ENCODE measurements around the gene SHB.

SHB gene

GRCh38 chr9:38068701-38069628, at the start of gene SHB:
TSS of gene SHB (minus strand) at chr9:38069227. CDS start at chr9:38068645, 582 bp downstream.
- peaks cover 33% of the 10 kb centered on the region for H3K4me1 Mint-ChIP-seq
- no peak within 1 kb of the TSS for H3K27ac Mint-ChIP-seq
- H3K4me3 Mint-ChIP-seq, result peak within 1 kb of the TSS; percentile 88 to 90
- DNase-seq (peak; percentile 62 to 72), ATAC-seq (peak; percentile 79)
- H3K27me3 Mint-ChIP-seq, result peaks cover 26% of the 10 kb centered on the region
- H3K9me3 Mint-ChIP-seq, result no peaks in the 10 kb centered on the region

- no peaks in the 10 kb centered on the region for H3K9me3 Mint-ChIP-seq
- H3K4me1 Mint-ChIP-seq, result no peaks in the 10 kb centered on the region
- no peak overlapping the region for H3K4me3 Mint-ChIP-seq
These were observed 48.6 kb upstream of the SHB start for GRCh38 chr9:38117651-38118050.

GRCh38 chr9:38114905-38115304, 45.9 kb upstream of the SHB start:
- H3K4me1 Mint-ChIP-seq, result no peaks in the 10 kb centered on the region
- H3K27ac Mint-ChIP-seq, result no peak overlapping the region
- ATAC-seq, result no peak
- DNase-seq, result no peak
- no peak overlapping the region for H3K4me3 Mint-ChIP-seq
- peaks cover 34% of the 10 kb centered on the region for H3K27me3 Mint-ChIP-seq
- H3K9me3 Mint-ChIP-seq, result no peaks in the 10 kb centered on the region

More at GRCh38 chr9:38117651-38118050, 48.6 kb upstream of the SHB start:
- Mint-ChIP-seq H3K27me3 (peaks cover 21% of the 10 kb centered on the region), H3K27ac (no peak overlapping the region)
- ATAC-seq (no peak), DNase-seq (no peak)

- Mint-ChIP-seq H3K4me3 (no peak overlapping the region), H3K9me3 (no peaks in the 10 kb centered on the region), H3K4me1 (no peaks in the 10 kb centered on the region), H3K27me3 (peaks cover 34% of the 10 kb centered on the region), H3K27ac (peak overlapping the region in 1 of 2 donors; percentile 51)
- DNase-seq, result no peak
- ATAC-seq, result no peak
These were observed 43.4 kb upstream of the SHB start for GRCh38 chr9:38112456-38112855.

GRCh38 chr9:38112049-38112448, 43.0 kb upstream of the SHB start:
- DNase-seq, result no peak
- Mint-ChIP-seq H3K9me3 (no peaks in the 10 kb centered on the region), H3K27me3 (peaks cover 34% of the 10 kb centered on the region), H3K4me3 (no peak overlapping the region), H3K4me1 (no peaks in the 10 kb centered on the region), H3K27ac (no peak overlapping the region)
- no peak for ATAC-seq

GRCh38 chr9:38110476-38110875, 41.4 kb upstream of the SHB start:
- ATAC-seq, result no peak
- H3K27me3 Mint-ChIP-seq, result peaks cover 34% of the 10 kb centered on the region

GRCh38 chr9:38109601-38110000, 40.6 kb upstream of the SHB start:
- DNase-seq, result no peak
- Mint-ChIP-seq H3K9me3 (no peaks in the 10 kb centered on the region), H3K4me1 (no peaks in the 10 kb centered on the region), H3K27me3 (peaks cover 34% of the 10 kb centered on the region), H3K27ac (no peak overlapping the region), H3K4me3 (no peak overlapping the region)
- no peak for ATAC-seq

More at GRCh38 chr9:38110476-38110875, 41.4 kb upstream of the SHB start:
- no peak overlapping the region for H3K4me3 Mint-ChIP-seq
- H3K9me3 Mint-ChIP-seq, result no peaks in the 10 kb centered on the region
- H3K4me1 Mint-ChIP-seq, result no peaks in the 10 kb centered on the region
- H3K27ac Mint-ChIP-seq, result no peak overlapping the region
- no peak for DNase-seq

GRCh38 chr9:38108326-38108725, 39.3 kb upstream of the SHB start:
- no peak overlapping the region for H3K4me3 Mint-ChIP-seq
- no peak overlapping the region for H3K27ac Mint-ChIP-seq
- no peak for ATAC-seq
- no peaks in the 10 kb centered on the region for H3K9me3 Mint-ChIP-seq
- DNase-seq, result no peak
- peaks cover 31% of the 10 kb centered on the region for H3K27me3 Mint-ChIP-seq
- no peaks in the 10 kb centered on the region for H3K4me1 Mint-ChIP-seq

GRCh38 chr9:38107811-38108304, 38.8 kb upstream of the SHB start:
- ATAC-seq, result no peak
- no peak overlapping the region for H3K27ac Mint-ChIP-seq
- no peak overlapping the region for H3K4me3 Mint-ChIP-seq
- H3K27me3 Mint-ChIP-seq, result peaks cover 26% of the 10 kb centered on the region
- DNase-seq, result no peak
- H3K9me3 Mint-ChIP-seq, result no peaks in the 10 kb centered on the region
- H3K4me1 Mint-ChIP-seq, result no peaks in the 10 kb centered on the region

GRCh38 chr9:38107405-38107804, 38.4 kb upstream of the SHB start:
- Mint-ChIP-seq H3K27me3 (peaks cover 22% of the 10 kb centered on the region), H3K4me3 (no peak overlapping the region), H3K27ac (no peak overlapping the region), H3K9me3 (no peaks in the 10 kb centered on the region), H3K4me1 (no peaks in the 10 kb centered on the region)
- ATAC-seq, result no peak
- no peak for DNase-seq

- Mint-ChIP-seq H3K9me3 (no peaks in the 10 kb centered on the region), H3K27me3 (peaks cover 16% of the 10 kb centered on the region), H3K4me1 (no peaks in the 10 kb centered on the region), H3K27ac (no peak overlapping the region), H3K4me3 (no peak overlapping the region)
- ATAC-seq (no peak), DNase-seq (no peak)
These were observed 37.5 kb upstream of the SHB start for GRCh38 chr9:38106488-38106887.

- Mint-ChIP-seq H3K27ac (no peak overlapping the region), H3K27me3 (peaks cover 26% of the 10 kb centered on the region), H3K4me3 (no peak overlapping the region), H3K4me1 (no peaks in the 10 kb centered on the region), H3K9me3 (no peaks in the 10 kb centered on the region)
- ATAC-seq (no peak), DNase-seq (no peak)
These were observed 34.3 kb upstream of the SHB start for GRCh38 chr9:38103340-38103739.

- H3K4me3 Mint-ChIP-seq, result no peak overlapping the region
- no peak overlapping the region for H3K27ac Mint-ChIP-seq
- DNase-seq (no peak), ATAC-seq (no peak)
- peaks cover 26% of the 10 kb centered on the region for H3K27me3 Mint-ChIP-seq
- H3K9me3 Mint-ChIP-seq, result no peaks in the 10 kb centered on the region
- H3K4me1 Mint-ChIP-seq, result no peaks in the 10 kb centered on the region
These were observed 32.4 kb upstream of the SHB start for GRCh38 chr9:38101423-38101822.

- H3K27me3 Mint-ChIP-seq, result peaks cover 15% of the 10 kb centered on the region
- no peaks in the 10 kb centered on the region for H3K4me1 Mint-ChIP-seq
- H3K27ac Mint-ChIP-seq, result no peak overlapping the region
- ATAC-seq, result no peak
- DNase-seq, result no peak
- H3K9me3 Mint-ChIP-seq, result no peaks in the 10 kb centered on the region
- H3K4me3 Mint-ChIP-seq, result no peak overlapping the region
These were observed 27.3 kb upstream of the SHB start for GRCh38 chr9:38096238-38096805.

- no peak overlapping the region for H3K4me3 Mint-ChIP-seq
- DNase-seq (no peak), ATAC-seq (no peak)
- no peaks in the 10 kb centered on the region for H3K4me1 Mint-ChIP-seq
- H3K27ac Mint-ChIP-seq, result no peak overlapping the region
- peaks cover 6% of the 10 kb centered on the region for H3K27me3 Mint-ChIP-seq
- no peaks in the 10 kb centered on the region for H3K9me3 Mint-ChIP-seq
These were observed 25.1 kb upstream of the SHB start for GRCh38 chr9:38094165-38094564.

- Mint-ChIP-seq H3K27ac (no peak overlapping the region), H3K9me3 (no peaks in the 10 kb centered on the region), H3K4me3 (no peak overlapping the region), H3K27me3 (no peaks in the 10 kb centered on the region), H3K4me1 (no peaks in the 10 kb centered on the region)
- ATAC-seq (no peak), DNase-seq (no peak)
These were observed 23.6 kb upstream of the SHB start for GRCh38 chr9:38092656-38093055.
